ENCODE measurements around the gene OTOF.

OTOF gene

GRCh38 chr2:26462511-26463243 lies 15.2 kb downstream of the OTOF start:
- Histone ChIP-seq H3K9ac (no peak overlapping the region), H3K4me2 (ENCODE audit: low read length) (no peak overlapping the region), H3K4me3 (ENCODE audit: low read depth, low read length) (no peak overlapping the region), H3K27me3 (ENCODE audit: control insufficient read depth, insufficient read depth, low read length) (no peaks in the 10 kb centered on the region), H3K4me1 (no peaks in the 10 kb centered on the region), H3K27ac (no peak overlapping the region), H2AFZ (no peak overlapping the region), H3K36me3 (ENCODE audit: control insufficient read depth, insufficient read depth, low read length) (no peaks in the 10 kb centered on the region), H3K79me2 (no peaks in the 10 kb centered on the region), H3K9me3 (ENCODE audit: control insufficient read depth, low read length) (no peaks in the 10 kb centered on the region)
- peak; percentile 45 for TF ChIP-seq CTCF (IDR thresholded peaks at IDR 0.05)

- no peak for TF ChIP-seq CTCF (IDR thresholded peaks at IDR 0.05)
- Histone ChIP-seq H3K27me3 (ENCODE audit: control insufficient read depth, insufficient read depth, low read length) (no peaks in the 10 kb centered on the region), H2AFZ (no peak overlapping the region), H3K4me2 (ENCODE audit: low read length) (no peak overlapping the region), H3K79me2 (no peaks in the 10 kb centered on the region), H3K4me1 (no peaks in the 10 kb centered on the region), H3K9me3 (ENCODE audit: control insufficient read depth, low read length) (no peaks in the 10 kb centered on the region), H3K36me3 (ENCODE audit: control insufficient read depth, insufficient read depth, low read length) (no peaks in the 10 kb centered on the region), H3K9ac (no peak overlapping the region), H3K4me3 (ENCODE audit: low read depth, low read length) (no peak overlapping the region), H3K27ac (no peak overlapping the region)
These were observed 15.8 kb downstream of the OTOF start for GRCh38 chr2:26462100-26462499.

GRCh38 chr2:26461601-26462023 lies 16.3 kb downstream of the OTOF start:
- Histone ChIP-seq H3K27ac (no peak overlapping the region), H3K4me2 (ENCODE audit: low read length) (no peak overlapping the region), H3K79me2 (no peaks in the 10 kb centered on the region), H3K27me3 (ENCODE audit: control insufficient read depth, insufficient read depth, low read length) (no peaks in the 10 kb centered on the region), H2AFZ (no peak overlapping the region), H3K9me3 (ENCODE audit: control insufficient read depth, low read length) (no peaks in the 10 kb centered on the region), H3K36me3 (ENCODE audit: control insufficient read depth, insufficient read depth, low read length) (no peaks in the 10 kb centered on the region), H3K4me3 (ENCODE audit: low read depth, low read length) (no peak overlapping the region), H3K9ac (no peak overlapping the region), H3K4me1 (no peaks in the 10 kb centered on the region)
- TF ChIP-seq CTCF (IDR thresholded peaks at IDR 0.05) = no peak

GRCh38 chr2:26460613-26461031 lies 17.3 kb downstream of the OTOF start:
- TF ChIP-seq CTCF (IDR thresholded peaks at IDR 0.05) = no peak
- H3K36me3 ChIP-seq (ENCODE audit: control insufficient read depth, insufficient read depth, low read length) = no peaks in the 10 kb centered on the region
- H3K27ac ChIP-seq = no peak overlapping the region
- H3K4me3 ChIP-seq (ENCODE audit: low read depth, low read length) = no peak overlapping the region
- no peak overlapping the region for H2AFZ ChIP-seq
- no peaks in the 10 kb centered on the region for H3K27me3 ChIP-seq (ENCODE audit: control insufficient read depth, insufficient read depth, low read length)
- no peak overlapping the region for H3K9ac ChIP-seq
- no peaks in the 10 kb centered on the region for H3K4me1 ChIP-seq
- H3K9me3 ChIP-seq (ENCODE audit: control insufficient read depth, low read length) = no peaks in the 10 kb centered on the region
- H3K4me2 ChIP-seq (ENCODE audit: low read length) = no peak overlapping the region
- no peaks in the 10 kb centered on the region for H3K79me2 ChIP-seq
